NCI-H2171 (cell line): Measurements from ENCODE around the gene NAIP.
"Not testable (repeated sequence)": the region's sequence is repeated elsewhere in the genome, so short reads cannot be mapped to it uniquely, and the experiment has no call there.

Experiments used
- DNase-seq: peaks from one replicate; lab custom pipeline; 2025; lab: John Stamatoyannopoulos, UW

The NAIP gene, protein sequence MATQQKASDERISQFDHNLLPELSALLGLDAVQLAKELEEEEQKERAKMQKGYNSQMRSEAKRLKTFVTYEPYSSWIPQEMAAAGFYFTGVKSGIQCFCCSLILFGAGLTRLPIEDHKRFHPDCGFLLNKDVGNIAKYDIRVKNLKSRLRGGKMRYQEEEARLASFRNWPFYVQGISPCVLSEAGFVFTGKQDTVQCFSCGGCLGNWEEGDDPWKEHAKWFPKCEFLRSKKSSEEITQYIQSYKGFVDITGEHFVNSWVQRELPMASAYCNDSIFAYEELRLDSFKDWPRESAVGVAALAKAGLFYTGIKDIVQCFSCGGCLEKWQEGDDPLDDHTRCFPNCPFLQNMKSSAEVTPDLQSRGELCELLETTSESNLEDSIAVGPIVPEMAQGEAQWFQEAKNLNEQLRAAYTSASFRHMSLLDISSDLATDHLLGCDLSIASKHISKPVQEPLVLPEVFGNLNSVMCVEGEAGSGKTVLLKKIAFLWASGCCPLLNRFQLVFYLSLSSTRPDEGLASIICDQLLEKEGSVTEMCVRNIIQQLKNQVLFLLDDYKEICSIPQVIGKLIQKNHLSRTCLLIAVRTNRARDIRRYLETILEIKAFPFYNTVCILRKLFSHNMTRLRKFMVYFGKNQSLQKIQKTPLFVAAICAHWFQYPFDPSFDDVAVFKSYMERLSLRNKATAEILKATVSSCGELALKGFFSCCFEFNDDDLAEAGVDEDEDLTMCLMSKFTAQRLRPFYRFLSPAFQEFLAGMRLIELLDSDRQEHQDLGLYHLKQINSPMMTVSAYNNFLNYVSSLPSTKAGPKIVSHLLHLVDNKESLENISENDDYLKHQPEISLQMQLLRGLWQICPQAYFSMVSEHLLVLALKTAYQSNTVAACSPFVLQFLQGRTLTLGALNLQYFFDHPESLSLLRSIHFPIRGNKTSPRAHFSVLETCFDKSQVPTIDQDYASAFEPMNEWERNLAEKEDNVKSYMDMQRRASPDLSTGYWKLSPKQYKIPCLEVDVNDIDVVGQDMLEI (N-terminal part only)

DNA sequence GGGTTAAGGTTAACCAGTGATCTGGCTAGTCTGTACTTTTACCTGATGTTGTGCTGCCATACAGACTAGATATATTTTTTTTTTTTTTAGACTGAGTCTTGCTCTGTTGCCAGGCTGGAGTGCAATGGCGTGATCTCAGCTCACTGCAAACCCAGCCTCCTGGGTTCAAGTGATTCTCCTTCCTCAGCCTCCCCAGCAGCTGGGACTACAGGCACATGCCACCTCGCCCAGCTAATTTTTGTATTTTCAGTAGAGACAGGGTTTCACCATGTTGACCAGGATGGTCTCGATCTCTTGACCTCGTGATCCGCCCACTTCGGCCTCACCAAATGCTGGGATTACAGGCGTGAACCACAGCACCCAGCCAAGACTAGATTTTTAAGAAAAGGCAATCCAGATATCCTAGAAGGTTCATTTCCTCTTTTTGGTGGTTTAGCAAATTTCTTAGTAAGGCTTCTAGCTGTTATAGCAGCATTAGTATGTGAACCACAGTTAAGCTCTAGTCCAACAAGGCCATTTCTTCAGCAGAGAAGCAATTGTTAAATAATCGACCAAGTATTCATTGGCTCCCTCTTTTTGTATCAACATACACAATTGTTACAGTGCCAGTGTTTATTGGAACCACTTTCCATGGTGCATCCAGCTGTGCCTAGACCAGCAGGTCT is at the start of gene NAIP:
Gene NAIP, minus strand, starts transcription at position 51 of the 665 bp plus-strand sequence. CDS start 12,424 bp downstream, outside the sequence.
- not testable (repeated sequence) for DNase-seq

DNA sequence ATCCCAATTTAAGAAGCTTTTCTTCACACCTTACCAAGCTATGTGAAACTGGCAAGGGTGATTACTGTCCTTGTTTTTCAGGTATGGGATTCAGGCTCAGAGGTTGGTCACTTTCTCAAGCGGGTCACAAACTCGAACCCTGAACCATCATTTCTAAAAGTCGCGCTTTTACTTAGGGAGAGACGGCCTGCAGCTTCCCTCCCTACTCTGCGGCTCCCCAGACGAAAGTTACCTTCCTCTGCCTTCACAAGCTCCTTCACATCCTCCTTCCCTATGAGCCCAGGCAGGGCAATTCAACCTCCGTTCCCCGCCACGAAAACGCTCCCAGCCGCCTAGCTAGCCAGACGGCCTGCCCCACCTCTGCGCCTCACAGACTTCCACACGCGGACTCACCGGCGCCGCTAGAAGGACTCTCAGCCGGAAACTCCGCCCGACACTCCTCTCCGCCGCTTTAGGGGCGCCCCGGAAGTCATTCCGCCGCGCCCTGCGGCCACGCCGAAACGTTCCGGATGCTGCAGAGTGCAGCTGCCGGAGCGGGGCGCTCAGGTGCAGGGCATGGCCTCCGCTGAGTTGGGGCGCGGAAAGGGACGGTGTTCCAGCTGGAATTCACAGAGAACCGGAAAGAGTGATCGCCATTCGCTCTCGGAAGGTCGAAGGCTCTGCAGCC is 42.3 kb upstream of the NAIP start, which contains the start of gene GTF2H2:
Gene GTF2H2, minus strand, starts transcription at position 415 of the 667 bp plus-strand sequence. CDS start 4,913 bp downstream, outside the sequence.
- not testable (repeated sequence) for DNase-seq

GRCh38 chr5:71061322-71061721 is 36.2 kb upstream of the NAIP start:
- not testable (repeated sequence) for DNase-seq

DNA sequence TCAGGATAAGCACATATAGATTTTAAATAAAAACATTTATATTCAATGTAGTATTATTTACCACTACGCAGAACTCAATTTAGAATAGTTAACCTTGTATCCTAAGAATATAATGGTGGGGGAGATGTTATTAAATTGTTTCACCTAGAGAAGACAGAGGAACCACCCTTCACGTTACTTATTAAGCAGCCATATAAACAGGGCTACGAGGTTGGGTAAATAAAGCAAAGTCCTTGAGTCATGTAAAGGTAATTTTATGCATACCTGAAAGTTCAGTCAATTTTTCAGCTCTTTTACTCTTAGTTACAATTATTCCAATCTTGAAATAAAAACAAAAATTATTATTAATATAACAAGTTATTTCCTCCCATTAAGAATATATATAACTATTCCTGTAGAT is 34.3 kb upstream of the NAIP start:
- not testable (repeated sequence) for DNase-seq

DNA sequence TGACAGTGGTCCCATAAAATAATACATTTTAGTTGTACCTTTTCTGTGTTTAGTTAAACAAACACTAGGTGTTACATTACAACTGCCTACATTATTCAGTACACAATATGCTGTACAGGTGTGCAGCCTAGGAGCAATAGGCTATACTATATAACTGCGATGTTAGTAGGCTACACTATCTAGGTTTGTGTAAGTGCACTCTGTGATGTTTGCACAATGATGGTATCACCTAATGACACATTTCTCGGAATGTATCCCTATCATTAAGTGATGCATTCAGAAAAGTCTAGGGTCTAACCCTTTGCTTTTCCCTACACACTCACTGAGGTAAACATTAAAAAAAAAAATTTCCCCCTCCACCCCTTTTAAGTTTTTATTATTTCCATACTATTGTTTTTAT is 19.7 kb upstream of the NAIP start:
- DNase-seq: not testable (repeated sequence)

DNA sequence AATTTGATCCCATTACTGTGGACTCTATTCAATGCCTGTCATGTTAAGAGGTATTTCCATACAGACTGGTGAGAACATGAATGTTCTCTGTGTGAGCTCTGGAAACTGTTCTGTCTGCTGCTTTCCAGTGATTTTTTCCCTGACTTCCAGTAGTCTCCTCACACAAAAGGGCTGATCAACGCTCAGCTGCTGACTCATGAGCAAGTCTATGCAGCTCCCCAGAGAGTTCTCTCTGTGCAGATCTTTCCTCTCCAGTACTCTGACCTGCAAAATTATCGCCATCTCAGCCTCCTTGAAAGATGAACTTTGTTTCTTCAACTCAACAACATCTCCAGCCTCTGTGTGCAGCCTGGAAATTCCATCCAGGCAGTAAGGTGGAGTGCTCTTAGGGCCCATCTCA is 19.0 kb upstream of the NAIP start:
- not testable (repeated sequence) for DNase-seq

GRCh38 chr5:71031046-71031776 is 6.1 kb upstream of the NAIP start:
- DNase-seq: not testable (repeated sequence)

DNA sequence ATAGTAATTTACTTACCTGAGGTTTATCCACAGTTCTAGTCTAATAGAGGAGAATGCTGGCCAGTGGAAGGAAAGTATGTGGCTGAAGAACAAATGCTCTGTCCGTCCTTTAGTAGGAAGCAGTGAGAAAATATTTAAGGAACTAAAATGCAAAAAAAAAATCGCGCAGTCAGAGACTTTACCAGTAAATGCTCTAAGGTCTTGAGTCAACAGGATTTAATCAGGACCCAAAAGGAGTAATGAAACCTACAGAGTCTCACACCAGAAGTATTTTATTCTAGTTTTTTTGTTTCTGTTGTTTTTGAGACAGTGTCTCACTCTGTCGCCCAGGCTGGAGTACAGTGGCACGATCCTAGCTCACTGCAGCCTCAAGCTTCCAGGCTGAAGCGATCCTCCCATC is 4.5 kb downstream of the NAIP start:
- not testable (repeated sequence) for DNase-seq

- DNase-seq: not testable (repeated sequence)
Observed at GRCh38 chr5:71018376-71019005, 6.6 kb downstream of the NAIP start.

DNA sequence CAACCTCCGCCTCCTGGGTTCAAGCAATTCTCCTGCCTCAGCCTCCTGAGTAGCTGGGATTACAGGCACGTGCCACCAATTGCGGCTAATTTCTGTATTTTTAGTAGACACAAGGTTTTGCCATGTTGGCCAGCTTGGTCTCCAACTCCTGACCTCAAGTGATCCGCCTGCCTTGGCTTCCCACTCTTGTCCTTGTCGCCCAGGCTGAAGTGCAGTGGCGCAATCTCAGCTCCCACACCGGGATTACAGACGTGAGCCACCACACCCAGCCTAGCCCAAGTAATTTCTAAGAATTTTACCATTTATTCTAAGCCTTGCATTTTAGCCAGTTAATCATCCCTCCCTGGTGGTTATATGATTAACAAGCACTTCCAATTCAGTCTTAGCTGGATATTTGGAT is 11.0 kb downstream of the NAIP start:
- no peak for DNase-seq

DNA sequence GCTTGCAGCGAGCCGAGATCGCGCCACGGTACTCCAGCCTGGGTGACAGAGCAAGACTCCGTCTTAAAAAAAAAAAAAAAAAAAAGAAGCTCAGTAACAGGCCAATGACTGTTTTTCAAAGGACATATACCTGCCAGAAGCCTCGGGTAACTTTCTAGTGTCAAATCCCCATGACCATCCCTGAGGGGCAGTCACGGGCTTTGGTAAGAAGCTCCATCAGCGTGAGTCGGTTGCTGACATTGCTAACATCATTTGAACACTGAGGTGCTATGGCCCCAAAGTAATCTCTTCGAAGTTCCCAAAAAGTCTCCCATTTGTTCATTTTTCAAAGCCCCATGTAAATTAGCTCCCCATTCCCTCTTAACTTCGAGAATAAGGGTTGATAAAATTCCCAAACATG is 11.6 kb downstream of the NAIP start:
- no peak for DNase-seq

DNA sequence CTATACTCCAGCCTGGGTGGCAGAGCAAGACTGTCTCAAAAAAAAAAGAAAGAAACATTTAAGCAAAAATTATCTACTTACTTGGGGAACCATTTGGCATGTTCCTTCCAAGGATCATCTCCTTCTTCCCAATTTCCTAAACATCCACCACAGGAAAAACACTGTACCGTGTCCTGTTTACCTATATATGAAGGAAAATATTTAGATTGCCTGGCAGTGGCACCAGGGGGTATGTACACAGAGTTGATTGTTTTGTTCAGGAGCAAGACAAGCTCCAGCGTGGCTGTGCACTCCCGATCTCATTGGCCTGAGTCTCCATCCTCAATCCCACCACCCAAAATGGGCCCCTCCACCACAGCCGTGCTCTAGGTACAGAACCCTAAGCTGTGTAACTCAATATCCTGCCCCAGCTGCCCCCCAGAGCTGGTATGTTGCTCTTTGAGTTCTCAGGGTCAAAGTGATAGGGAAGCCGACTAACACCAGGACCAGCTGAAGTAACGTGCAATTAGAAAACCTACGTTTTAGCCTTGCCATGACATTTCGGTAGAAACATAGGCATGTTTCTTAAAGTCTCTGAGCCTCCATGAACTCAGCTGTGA is 13.8 kb downstream of the NAIP start:
- no peak for DNase-seq

GRCh38 chr5:71006983-71007382 is 18.2 kb downstream of the NAIP start:
- DNase-seq: not testable (repeated sequence)

- not testable (repeated sequence) for DNase-seq
Observed at GRCh38 chr5:70984882-70985281, 40.3 kb downstream of the NAIP start.

DNA sequence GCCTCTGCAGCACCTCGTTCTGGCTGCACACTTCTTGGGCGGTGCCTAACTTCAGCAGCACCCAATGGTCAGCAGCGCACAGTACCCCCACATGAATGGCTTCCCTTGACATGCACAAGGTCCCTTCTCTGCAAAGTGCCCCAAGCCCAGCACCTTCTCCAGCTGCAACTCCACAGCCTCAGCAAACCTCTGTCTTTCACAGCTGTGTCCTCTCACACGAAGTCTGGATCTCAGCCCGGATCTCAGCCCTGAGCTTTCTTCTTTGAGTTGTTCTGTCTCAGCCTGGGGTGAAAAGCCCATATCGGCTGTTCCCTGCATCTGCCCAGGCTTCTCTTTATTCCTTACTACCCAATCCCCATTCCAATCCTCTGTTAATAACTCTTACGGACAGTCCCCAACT is 57.9 kb downstream of the NAIP start:
- DNase-seq: not testable (repeated sequence)

DNA sequence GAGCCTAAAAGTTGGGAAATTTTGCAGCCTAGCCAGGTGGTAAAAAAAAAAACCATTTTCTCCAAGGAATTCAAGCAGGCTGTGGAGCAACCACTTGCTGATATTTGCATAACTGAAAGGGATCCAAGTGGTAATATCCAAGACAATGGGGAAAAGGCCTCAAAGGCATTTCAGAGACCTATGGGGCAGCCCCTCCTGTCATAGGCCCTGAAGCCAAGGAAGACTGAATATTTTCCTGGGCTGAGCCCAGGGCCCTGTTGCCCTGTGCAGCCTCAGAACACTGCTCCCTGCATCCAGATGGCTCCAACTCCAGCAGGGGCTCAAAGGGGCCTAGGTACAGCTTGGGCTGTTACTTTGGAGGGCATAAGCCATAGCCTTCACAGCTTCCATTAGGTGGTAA is 60.6 kb downstream of the NAIP start:
- not testable (repeated sequence) for DNase-seq

DNA sequence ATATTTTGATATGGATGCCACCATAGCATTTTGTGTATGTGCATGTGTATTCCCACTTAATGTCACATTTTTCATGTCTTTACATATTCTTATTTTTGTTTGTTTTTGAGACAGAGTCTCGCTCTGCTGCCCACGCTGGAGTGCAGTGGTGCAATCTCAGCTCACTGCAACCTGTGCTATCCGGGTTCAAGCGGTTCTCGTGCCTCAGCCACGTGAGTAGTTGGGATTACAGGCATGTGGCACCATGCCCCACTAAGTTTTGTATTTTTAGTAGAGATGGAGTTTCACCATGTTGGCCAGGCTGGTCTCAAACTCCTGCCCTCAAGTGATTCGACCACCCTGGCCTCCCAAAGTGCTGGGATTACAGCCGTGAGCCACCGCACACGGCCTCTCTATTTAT is 72.1 kb downstream of the NAIP start:
- not testable (repeated sequence) for DNase-seq

- not testable (repeated sequence) for DNase-seq
Observed at GRCh38 chr5:70932560-70932959, 92.6 kb downstream of the NAIP start.

DNA sequence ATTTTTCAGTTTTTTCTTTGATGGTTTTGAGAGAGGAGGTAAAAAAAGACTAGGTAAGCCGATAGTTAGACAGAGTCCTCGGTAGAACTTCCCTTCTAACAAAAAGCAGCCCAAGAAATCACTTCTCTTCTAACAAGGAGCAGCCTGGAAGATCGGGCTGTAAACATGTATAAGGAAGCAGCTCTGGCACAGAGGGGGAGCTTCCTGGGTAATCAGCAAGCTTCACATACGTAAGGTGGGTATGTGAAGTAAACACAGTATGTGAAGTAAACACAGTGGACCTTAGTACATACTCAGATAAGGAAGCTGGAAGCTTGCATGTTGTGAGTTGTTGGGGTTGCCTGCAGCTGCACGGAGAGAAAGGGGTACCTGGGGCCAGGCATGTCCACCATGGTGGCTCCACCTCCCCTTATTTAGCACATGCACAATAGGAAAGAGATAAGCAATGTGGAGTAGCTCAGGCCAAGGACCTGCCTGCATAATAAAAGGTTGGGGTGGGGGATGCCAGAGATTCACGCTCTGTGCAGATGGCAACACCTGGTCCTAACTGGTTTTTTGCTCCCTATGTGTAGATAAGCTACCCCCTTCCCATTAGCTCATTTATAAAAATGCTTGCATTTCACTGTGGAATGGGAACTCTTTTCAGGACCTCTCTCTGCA is 93.3 kb downstream of the NAIP start:
- DNase-seq: not testable (repeated sequence)
